Aorta (tissue), 5 donors: Measurements from ENCODE around the gene VAT1L. TPM values are rescaled to one million over a fixed set of nuclear protein-coding genes. Genes with fewer than 3 reads are reported as not detected.

ENCODE experiments used
- ATAC-seq: fragments of 200-7000 bp; cut with Tn5 transposase; one replicate; pipeline ENCODE4 v1.9.1; 2022; ENCODE audit warnings: moderate library complexity; ENCODE audit not compliant: low FRiP score
- DNase-seq, 2 donors: peaks; one replicate each; pipeline ENCODE4 v3.0.0-alpha.2; 2020
- H3K27ac ChIP-seq, 2 donors: one replicate each; pipeline ENCODE4 v1.5.1; 2013; ENCODE audit warnings: low read length in 2 of 2, mild to moderate bottlenecking in 2 of 2, moderate library complexity in 2 of 2, control low read depth in 1 of 2, inconsistent platforms in 1 of 2, low read depth in 1 of 2
- H3K27me3 ChIP-seq, 2 donors: one replicate each; pipeline ENCODE4 v1.6.1; 2013; ENCODE audit warnings: control low read depth in 1 of 2, low read length in 1 of 2, mild to moderate bottlenecking in 1 of 2, moderate library complexity in 1 of 2; ENCODE audit not compliant: insufficient read depth in 2 of 2, control insufficient read depth in 1 of 2
- H3K36me3 ChIP-seq, 2 donors: one replicate each; pipeline ENCODE4 v1.6.1; 2013; ENCODE audit warnings: control low read depth in 1 of 2, low read length in 1 of 2, mild to moderate bottlenecking in 1 of 2; ENCODE audit not compliant: insufficient read depth in 2 of 2, control insufficient read depth in 1 of 2
- H3K4me1 ChIP-seq, 2 donors: one replicate each; pipeline ENCODE4 v1.6.1; 2013; ENCODE audit warnings: low read length in 2 of 2, control low read depth in 1 of 2, mild to moderate bottlenecking in 1 of 2, moderate library complexity in 1 of 2; ENCODE audit not compliant: insufficient read depth in 2 of 2, control insufficient read depth in 1 of 2
- H3K4me3 ChIP-seq, 2 donors: one replicate each; pipeline ENCODE4 v1.5.1; 2013; ENCODE audit warnings: low read length in 2 of 2, control low read depth in 1 of 2, mild to moderate bottlenecking in 1 of 2
- H3K9me3 ChIP-seq: one replicate; pipeline ENCODE4 v1.6.1; 2013; ENCODE audit warnings: mild to moderate bottlenecking, low read length; ENCODE audit not compliant: control insufficient read depth
- WGBS, 2 donors: extraction: QIAGEN DNeasy Blood & Tissue Kit; methylation state at CpG; one replicate each; pipeline ENCODE4 v1.1.7; 2013; 5-methylcytosine and 5-hydroxymethylcytosine counted together
- intact Hi-C, 2 donors: fragments of 100-400 bp; cut with DNase I; formaldehyde crosslinking; loops; one replicate each; pipeline versions ENCODE4 v1.14.2 to v1.15.0; 2022
- polyA plus RNA-seq, 2 donors: library from polyadenylated mRNA; stranded (reverse); fragments of 200-250 nt; gene quantifications; one replicate each; pipeline ENCODE4 v1.2.3, GENCODE V29; 2013
- total RNA-seq, 2 donors: library from RNA; stranded (reverse); fragmentation: NEBNext Ultra II Directional; extraction: Animal tissue kit (Norgen Biotek cat#: 25700); gene quantifications; one replicate each; pipeline ENCODE4 v1.2.1, GENCODE V29; 2021
- donor health status: healthy with polysubstance abuse.
- donor health status: Bipolar disorder and iron deficiency.
- donor health status: DM: no; HTN: no; CAD: no.
- donor health status: DM: no; HTN: no; CAD: no.
- donor health status: DM: yes; HTN: yes; CAD: no.

The VAT1L gene
- total and polyA plus RNA-seq, 4 donors = 9.3 to 28.4 (median 17.6) TPM

GRCh38 chr16:78022347-78023060 lies 234.1 kb downstream of the VAT1L start, which contains the start of gene CLEC3A:
Gene CLEC3A, plus strand, starts transcription at chr16:78022548. Its CDS starts 79 bp downstream, at chr16:78022627.
- ATAC-seq (no peak), DNase-seq (no peak)
- H3K4me3 ChIP-seq = no peak within 1 kb of the TSS
- H3K4me1 ChIP-seq = no peaks in the 10 kb centered on the region
- no peaks in the 10 kb centered on the region for H3K27me3 ChIP-seq
- intact Hi-C loops = no loop called here
- no peaks in the 10 kb centered on the region for H3K9me3 ChIP-seq
- no peaks in the 10 kb centered on the region for H3K36me3 ChIP-seq
- no peak within 1 kb of the TSS for H3K27ac ChIP-seq
- 18 to 23% methylated on average over 5 of the region's 5 CpGs for WGBS, 2 donors

GRCh38 chr16:78024159-78024558 lies 235.8 kb downstream of the VAT1L start:
- no peak for ATAC-seq
- intact Hi-C loops = no loop called here
- H3K27me3 ChIP-seq = no peaks in the 10 kb centered on the region
- no peaks in the 10 kb centered on the region for H3K36me3 ChIP-seq
- H3K27ac ChIP-seq = no peak overlapping the region
- WGBS, 2 donors = 85 to 86% methylated on average over 5 of the region's 5 CpGs
- no peaks in the 10 kb centered on the region for H3K4me1 ChIP-seq
- DNase-seq = no peak
- no peaks in the 10 kb centered on the region for H3K9me3 ChIP-seq
- no peak overlapping the region for H3K4me3 ChIP-seq

- H3K9me3 ChIP-seq = no peaks in the 10 kb centered on the region
- H3K4me1 ChIP-seq = no peaks in the 10 kb centered on the region
- DNase-seq (no peak), ATAC-seq (no peak)
- no peak overlapping the region for H3K4me3 ChIP-seq
- no peak overlapping the region for H3K27ac ChIP-seq
- intact Hi-C loops = no loop called here
- no peaks in the 10 kb centered on the region for H3K27me3 ChIP-seq
- WGBS, 2 donors = 89 to 90% methylated on average over 1 of the region's 1 CpG
- H3K36me3 ChIP-seq = no peaks in the 10 kb centered on the region
These were observed 237.3 kb downstream of the VAT1L start for GRCh38 chr16:78025631-78026030.

- intact Hi-C loops = no loop called here
These were observed 239.7 kb downstream of the VAT1L start for GRCh38 chr16:78028018-78028417.

More at GRCh38 chr16:78028018-78028417, 239.7 kb downstream of the VAT1L start:
- no peaks in the 10 kb centered on the region for H3K36me3 ChIP-seq
- WGBS, 2 donors = 48 to 53% methylated on average over 3 of the region's 3 CpGs
- H3K4me1 ChIP-seq = no peaks in the 10 kb centered on the region
- no peak overlapping the region for H3K4me3 ChIP-seq
- DNase-seq = no peak
- no peak for ATAC-seq
- no peak overlapping the region for H3K27ac ChIP-seq
- H3K27me3 ChIP-seq = no peaks in the 10 kb centered on the region
- H3K9me3 ChIP-seq = no peaks in the 10 kb centered on the region

Other genes starting within 250 kb of the VAT1L start
- 10 to 100 TPM in 1 of 2 donors, 1 to 10 TPM in 1; 3.8 to 12.1 TPM for gene NUDT7, start 66.0 kb upstream of the VAT1L start, total RNA-seq
- gene NUDT7, start 66.0 kb upstream of the VAT1L start, polyA plus RNA-seq = 10 to 100 TPM in 1 of 2 donors, 1 to 10 TPM in 1; 8.1 to 28.7 TPM
- not detected for gene CLEC3A, start 234.0 kb downstream of the VAT1L start, total RNA-seq
- not detected for gene CLEC3A, start 234.0 kb downstream of the VAT1L start, polyA plus RNA-seq